Measurements from ENCODE around the gene RNF157. TPM values are rescaled to one million over a fixed set of nuclear protein-coding genes. Genes with fewer than 3 reads are reported as not detected.

Gene RNF157
- total RNA-seq, 1 experiment from 2014 or later: 29.3 TPM

- no peaks in the 10 kb centered on the region for H3K9me3 Mint-ChIP-seq (ENCODE audit: unreplicated experiment)
- no TSS peak for BruUV-seq (replicated peaks)
- peak overlapping the region; percentile 61 for H3K4me3 Mint-ChIP-seq (ENCODE audit: unreplicated experiment)
- peak in 1 of 2 experiments; percentile 5 for TF ChIP-seq CTCF (IDR thresholded peaks at IDR 0.05; ENCODE audit: insufficient read depth in 1 of 2, low read depth in 1 of 2, low read length in 1 of 2, severe bottlenecking in 1 of 2, unreplicated experiment in 1 of 2)
- POLR2A ChIA-PET: interaction anchor here (0.5 to 1.3 kb wide), 13 partner anchors 11 to 1029 kb away, joined by 3 to 21 read pairs (median 7); partner anchors contain the start of genes FBF1, PRPSAP1 and SRP68
- peaks cover 34% of the 10 kb centered on the region for H3K36me3 Mint-ChIP-seq (ENCODE audit: insufficient read depth, unreplicated experiment)
- peaks cover 87% of the 10 kb centered on the region for H3K4me1 ChIP-seq
- peaks cover 57% of the 10 kb centered on the region for H3K4me1 Mint-ChIP-seq (ENCODE audit: low read depth, unreplicated experiment)
- peak overlapping the region; percentile 88 for H3K27ac Mint-ChIP-seq (ENCODE audit: unreplicated experiment)
- peak overlapping the region; percentile 4 for H3K4me3 ChIP-seq (ENCODE audit: low read depth, low read length)
- intact Hi-C loops (cut with micrococcal nuclease; ENCODE audit: unreplicated experiment): loop anchor here (1.0 kb wide), 1 partner anchor 66 kb away; the partner anchor contains the start of gene SRP68
- H3K36me3 ChIP-seq (ENCODE audit: control insufficient read depth, insufficient read depth, low read length): no peaks in the 10 kb centered on the region
- CTCF ChIA-PET: interaction anchor here (0.5 to 1.4 kb wide), 14 partner anchors 13 to 492 kb away, joined by 3 to 10 read pairs (median 4); a partner anchor contains a TSS
- peak; percentile 91 to 94 for DNase-seq
- no peaks in the 10 kb centered on the region for H3K27me3 ChIP-seq (replicated peaks; ENCODE audit: control insufficient read depth, insufficient read depth, low read length)
- no peaks in the 10 kb centered on the region for H3K27me3 Mint-ChIP-seq (ENCODE audit: insufficient read depth, unreplicated experiment)
- no peaks in the 10 kb centered on the region for H3K9me3 ChIP-seq
Observed at GRCh38 chr17:76138234-76138895, 101.9 kb downstream of the RNF157 start.

DNA sequence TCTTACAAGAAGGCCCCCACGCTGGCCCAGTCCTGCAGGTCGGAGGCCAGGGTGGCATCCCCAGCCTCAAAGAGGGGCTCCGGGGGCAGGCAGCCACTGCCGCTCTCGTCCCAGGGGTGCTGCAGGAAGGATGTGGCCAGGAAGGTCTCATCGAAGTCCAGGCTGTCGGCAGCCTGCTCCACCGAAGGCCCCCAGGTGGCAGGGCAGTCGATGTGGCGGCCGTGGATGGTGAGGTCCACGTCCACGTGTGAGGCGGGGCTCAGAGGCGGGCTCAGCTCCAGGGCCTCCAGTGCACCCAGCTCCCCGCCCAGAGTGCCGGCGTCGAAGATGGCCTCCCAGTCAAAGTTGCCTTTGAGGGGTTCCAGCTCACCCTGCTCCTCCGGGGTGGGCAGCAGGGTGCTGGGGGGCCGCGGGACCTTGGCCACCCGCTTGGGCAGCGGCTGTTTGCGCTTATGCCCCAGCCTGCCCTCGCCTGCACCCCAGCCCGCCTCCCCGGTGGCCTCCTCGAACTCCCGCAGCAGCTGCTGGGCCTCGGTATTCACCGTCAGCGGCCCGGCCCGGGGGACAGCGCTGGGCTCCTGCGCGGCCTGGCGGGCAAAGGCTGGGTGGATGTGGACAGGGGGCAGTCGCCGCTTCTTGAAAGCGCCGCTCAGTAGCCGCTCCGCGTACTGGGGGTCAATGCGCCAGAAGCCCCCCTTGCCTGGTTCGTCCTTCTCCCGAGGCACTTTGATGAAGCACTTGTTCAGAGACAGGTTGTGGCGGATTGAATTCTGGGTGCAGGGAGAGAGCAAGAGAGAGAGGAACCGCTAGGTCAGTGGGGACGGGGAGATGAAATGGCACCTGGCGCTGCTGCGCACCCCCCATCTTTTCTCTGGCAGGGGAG, 102.7 kb downstream of the RNF157 start:
- Histone ChIP-seq H3K4me1 (peaks cover 89% of the 10 kb centered on the region), H3K36me3 (ENCODE audit: control insufficient read depth, insufficient read depth, low read length) (no peaks in the 10 kb centered on the region), H3K27me3 (replicated peaks; ENCODE audit: control insufficient read depth, insufficient read depth, low read length) (no peaks in the 10 kb centered on the region), H3K4me3 (ENCODE audit: low read depth, low read length) (no peak overlapping the region), H3K9me3 (no peaks in the 10 kb centered on the region)
- Mint-ChIP-seq H3K4me1 (ENCODE audit: low read depth, unreplicated experiment) (peaks cover 57% of the 10 kb centered on the region), H3K27ac (ENCODE audit: unreplicated experiment) (peak overlapping the region; percentile 88), H3K27me3 (ENCODE audit: insufficient read depth, unreplicated experiment) (no peaks in the 10 kb centered on the region), H3K4me3 (ENCODE audit: unreplicated experiment) (peak overlapping the region; percentile 61), H3K36me3 (ENCODE audit: insufficient read depth, unreplicated experiment) (peaks cover 35% of the 10 kb centered on the region), H3K9me3 (ENCODE audit: unreplicated experiment) (no peaks in the 10 kb centered on the region)
- intact Hi-C loops (cut with micrococcal nuclease; ENCODE audit: unreplicated experiment): loop anchor here (1.0 kb wide), 1 partner anchor 65 kb away; the partner anchor contains the start of gene SRP68
- TSS peak; percentile 28 for BruUV-seq (replicated peaks)
- ChIA-PET POLR2A (interaction anchor here (1.0 to 1.3 kb wide), 3 partner anchors 10 to 65 kb away, joined by 8 to 21 read pairs (median 9); partner anchors contain the start of gene SRP68), CTCF (interaction anchor here (0.5 to 1.4 kb wide), 6 partner anchors 12 to 44 kb away, joined by 3 to 9 read pairs (median 4); no protein-coding TSS in a partner anchor)
- peak in 1 of 2 experiments; percentile 21 for DNase-seq
- no peak for TF ChIP-seq CTCF (IDR thresholded peaks at IDR 0.05; ENCODE audit: insufficient read depth in 1 of 2, low read depth in 1 of 2, low read length in 1 of 2, severe bottlenecking in 1 of 2, unreplicated experiment in 1 of 2)

DNA sequence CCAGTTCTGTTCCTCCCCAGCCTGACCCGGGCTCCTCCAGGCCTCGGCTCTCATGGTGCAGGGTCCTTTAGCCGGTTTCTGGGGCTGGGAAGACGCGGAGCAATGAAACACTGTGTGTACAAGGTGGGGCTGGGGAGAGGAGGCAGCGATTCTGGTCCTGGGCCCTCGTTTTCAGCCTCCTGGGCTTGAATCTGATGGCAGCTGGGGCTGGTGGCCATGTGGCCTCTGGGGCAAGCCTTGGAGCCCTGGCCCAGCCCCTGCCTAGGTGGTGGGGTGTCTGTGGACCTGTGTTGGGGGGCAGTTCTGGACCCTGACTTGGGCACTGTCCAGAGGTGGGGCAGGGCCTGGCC, 103.3 kb downstream of the RNF157 start:
- H3K36me3 ChIP-seq (ENCODE audit: control insufficient read depth, insufficient read depth, low read length): no peaks in the 10 kb centered on the region
- intact Hi-C loops (cut with micrococcal nuclease; ENCODE audit: unreplicated experiment): no loop called here
- H3K27me3 ChIP-seq (replicated peaks; ENCODE audit: control insufficient read depth, insufficient read depth, low read length): no peaks in the 10 kb centered on the region
- BruUV-seq (replicated peaks): no TSS peak
- no peaks in the 10 kb centered on the region for H3K27me3 Mint-ChIP-seq (ENCODE audit: insufficient read depth, unreplicated experiment)
- H3K9me3 ChIP-seq: no peaks in the 10 kb centered on the region
- no peak overlapping the region for H3K4me3 ChIP-seq (ENCODE audit: low read depth, low read length)
- H3K4me3 Mint-ChIP-seq (ENCODE audit: unreplicated experiment): no peak overlapping the region
- peaks cover 87% of the 10 kb centered on the region for H3K4me1 ChIP-seq
- POLR2A ChIA-PET: no interaction called here
- CTCF ChIA-PET: interaction anchor here (0.9 kb wide), 1 partner anchor 19 kb away, joined by 3 read pairs; no protein-coding TSS in a partner anchor
- no peak for DNase-seq
- H3K4me1 Mint-ChIP-seq (ENCODE audit: low read depth, unreplicated experiment): peaks cover 51% of the 10 kb centered on the region
- no peak for TF ChIP-seq CTCF (IDR thresholded peaks at IDR 0.05; ENCODE audit: insufficient read depth in 1 of 2, low read depth in 1 of 2, low read length in 1 of 2, severe bottlenecking in 1 of 2, unreplicated experiment in 1 of 2)
- peak overlapping the region; percentile 23 for H3K27ac Mint-ChIP-seq (ENCODE audit: unreplicated experiment)
- H3K36me3 Mint-ChIP-seq (ENCODE audit: insufficient read depth, unreplicated experiment): peaks cover 30% of the 10 kb centered on the region
- no peaks in the 10 kb centered on the region for H3K9me3 Mint-ChIP-seq (ENCODE audit: unreplicated experiment)

All from Caco-2 (cell line).